HG03469 (cell line): Measurements from ENCODE around the gene OPRM1.

Experiments used
- ATAC-seq: cut with Tn5 transposase; IDR thresholded peaks from one replicate; pipeline ENCODE4 v1.9.1; 2021; ENCODE audit warnings: mild to moderate bottlenecking, moderate library complexity, moderate number of reproducible peaks; ENCODE audit not compliant: unreplicated experiment

Gene OPRM1

DNA sequence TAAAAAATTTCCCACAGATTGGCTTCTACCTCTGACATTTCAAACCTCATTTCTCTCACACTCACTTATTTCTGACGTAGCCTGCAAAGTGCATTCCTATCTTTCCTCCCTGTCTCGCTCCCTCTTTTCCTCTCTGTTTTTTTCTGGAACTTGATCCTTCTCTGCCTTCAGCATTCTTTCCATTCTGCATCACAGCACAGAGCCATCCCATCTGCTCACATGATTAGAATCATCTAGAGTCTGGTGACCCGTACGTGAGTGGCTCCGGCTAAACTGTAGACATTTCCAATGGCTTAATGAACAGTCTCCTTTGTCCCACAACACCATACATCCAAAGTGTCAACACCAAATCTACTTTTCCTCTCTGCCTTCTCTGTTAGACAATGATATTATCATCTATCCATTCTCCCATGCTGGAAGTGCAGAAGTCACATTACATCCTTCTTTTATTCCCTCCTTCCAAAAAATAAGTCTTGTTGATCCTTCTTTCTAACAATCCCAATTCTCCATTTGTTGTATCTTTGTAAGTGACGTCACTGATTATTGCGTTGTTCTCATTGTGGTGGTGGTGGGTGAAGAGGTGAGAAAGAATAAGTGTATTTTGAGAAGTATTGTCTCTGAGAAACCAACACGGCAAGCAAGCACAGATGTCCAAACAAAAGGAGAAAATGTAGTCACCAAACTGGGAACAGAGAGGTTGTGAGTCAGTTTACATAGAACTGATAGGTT lies 41.6 kb downstream of the OPRM1 start:
- ATAC-seq: no peak

DNA sequence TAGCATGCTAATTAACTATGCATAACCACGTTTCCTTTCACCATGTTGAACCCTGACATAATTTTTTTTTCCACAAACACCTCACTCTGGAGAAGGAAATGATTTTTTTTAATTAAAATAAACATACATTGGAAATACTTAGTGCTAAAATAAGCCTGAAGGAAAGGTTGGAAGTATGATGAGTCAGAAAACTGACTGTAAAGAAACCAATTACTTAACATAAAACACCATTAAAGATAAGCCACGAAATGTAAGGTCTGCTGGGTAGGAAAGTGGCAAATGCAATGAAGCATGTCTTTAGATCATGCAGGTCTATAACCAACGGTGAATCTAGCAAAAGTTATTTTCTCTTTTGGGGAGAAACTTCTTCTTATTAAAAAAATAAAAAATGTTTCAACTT lies 47.5 kb downstream of the OPRM1 start:
- ATAC-seq: no peak

DNA sequence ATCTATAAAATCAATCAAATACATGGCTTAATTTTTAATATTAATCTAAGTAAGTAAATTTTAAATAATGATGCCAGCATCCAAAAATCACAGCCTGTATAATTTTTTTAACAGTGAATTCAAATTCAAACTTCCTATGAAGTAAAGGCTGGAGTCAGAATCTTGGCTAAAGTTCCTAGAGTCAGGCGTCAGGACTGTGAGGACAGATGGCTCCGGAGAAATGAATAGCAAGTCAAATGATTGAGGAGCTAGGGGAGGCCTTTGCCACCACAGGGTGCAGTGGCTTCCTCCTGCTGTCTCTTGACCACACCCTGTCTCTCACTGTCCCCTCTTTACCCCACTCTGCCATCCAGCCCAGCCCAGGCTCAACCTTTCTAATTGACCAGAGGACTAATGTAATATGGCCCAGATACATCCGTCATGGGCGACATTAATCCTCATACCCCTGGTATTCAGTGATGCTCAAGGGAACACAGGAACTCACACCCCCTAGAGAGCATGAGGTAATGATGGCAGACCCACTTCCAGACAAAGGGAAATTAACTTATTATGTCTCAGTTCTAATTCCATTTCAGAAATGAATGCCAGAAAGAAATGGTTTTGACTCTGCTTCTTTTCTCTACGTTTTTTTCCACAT lies 53.4 kb downstream of the OPRM1 start:
- ATAC-seq: no peak

DNA sequence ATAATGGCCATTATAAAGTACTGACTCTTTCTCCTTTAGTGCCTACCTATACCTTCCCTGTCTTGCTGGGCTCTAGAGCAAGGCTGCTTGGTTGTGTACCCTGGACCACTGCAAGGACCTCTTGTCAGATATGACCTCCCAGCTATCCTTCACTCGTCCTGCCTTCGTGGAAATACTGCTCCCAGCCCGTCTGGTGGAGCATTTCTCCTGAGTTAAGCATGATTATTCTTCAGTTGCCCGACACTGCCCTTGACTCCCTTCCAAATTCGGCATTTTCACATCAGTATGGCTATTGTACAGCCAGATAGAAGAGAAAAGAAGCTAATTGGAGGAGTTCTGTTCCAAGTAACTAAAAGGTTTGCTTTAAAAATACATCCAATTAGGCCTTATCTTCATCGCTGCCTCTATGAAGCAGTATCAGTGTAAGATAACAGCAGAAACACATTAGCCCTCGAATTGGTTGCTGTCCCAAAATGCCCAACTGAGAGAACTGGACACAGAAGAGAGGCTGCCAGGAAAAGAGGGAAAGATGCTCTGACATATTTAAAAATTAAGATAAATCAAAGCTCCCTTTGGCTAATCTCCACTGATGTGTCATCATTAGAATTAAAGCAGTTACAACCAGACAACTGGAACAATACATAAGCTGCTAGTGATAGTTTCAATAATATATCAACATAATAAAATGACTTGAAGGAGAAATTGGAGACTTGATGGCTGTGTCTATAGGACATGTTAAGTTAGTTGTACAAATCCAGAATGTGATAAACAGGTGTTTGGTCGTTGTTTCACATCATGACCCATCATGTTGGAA lies 54.4 kb downstream of the OPRM1 start:
- no peak for ATAC-seq

DNA sequence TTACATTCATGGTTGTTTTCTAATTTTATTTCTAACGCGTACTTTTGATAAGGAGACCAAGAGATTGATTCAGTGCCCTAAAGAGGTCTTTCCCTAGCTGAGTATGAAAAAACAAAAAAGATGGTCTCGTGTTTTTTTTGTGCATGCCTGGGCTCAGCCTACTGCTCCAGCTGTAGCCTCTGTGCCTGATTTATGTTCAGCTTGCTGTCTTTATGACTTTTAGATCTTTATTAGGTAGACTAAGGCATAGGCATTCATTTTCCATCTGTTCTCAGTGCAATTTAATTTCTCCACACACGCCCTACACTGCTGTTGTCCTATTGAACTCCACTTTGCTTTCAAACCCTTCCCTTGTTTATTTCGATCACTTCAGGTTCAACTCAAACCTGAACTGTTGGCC lies 56.5 kb downstream of the OPRM1 start:
- ATAC-seq: no peak

DNA sequence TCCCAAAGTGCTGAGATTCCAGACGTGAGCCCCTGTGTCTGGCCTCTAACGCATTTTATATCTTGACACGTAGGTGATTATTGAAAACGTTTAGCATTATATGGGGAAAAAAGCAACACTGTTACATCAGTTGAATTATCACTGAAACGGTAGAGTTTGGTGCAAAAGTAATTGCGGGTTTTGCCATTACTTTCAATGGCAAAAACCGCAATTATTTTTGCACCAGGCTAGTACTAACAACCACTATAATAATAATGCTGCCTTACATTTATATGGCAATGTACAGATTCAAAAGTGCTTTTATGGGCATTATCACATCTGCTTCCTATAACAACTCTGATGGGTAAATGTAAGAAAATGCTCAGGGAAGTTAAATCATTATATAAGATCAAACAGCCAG lies 57.3 kb downstream of the OPRM1 start:
- no peak for ATAC-seq

DNA sequence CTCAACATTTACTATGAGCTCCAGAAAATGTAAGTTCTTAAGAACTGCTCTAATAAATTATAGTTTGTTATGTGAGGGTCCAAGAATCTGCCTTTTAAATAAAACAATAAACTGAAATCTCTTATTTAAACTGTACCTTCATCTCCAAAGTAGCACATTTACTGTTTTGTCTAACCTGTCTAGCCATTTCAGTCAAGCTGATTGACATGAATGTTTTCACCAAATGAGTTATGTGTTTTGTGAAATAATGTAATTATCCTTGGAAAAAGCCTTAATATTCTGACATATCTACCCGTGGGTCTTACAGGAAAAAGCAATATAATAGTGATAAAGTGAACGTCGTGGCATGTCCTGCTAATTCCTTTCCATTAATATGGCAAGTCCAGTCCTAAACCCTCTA lies 57.8 kb downstream of the OPRM1 start:
- ATAC-seq: no peak

DNA sequence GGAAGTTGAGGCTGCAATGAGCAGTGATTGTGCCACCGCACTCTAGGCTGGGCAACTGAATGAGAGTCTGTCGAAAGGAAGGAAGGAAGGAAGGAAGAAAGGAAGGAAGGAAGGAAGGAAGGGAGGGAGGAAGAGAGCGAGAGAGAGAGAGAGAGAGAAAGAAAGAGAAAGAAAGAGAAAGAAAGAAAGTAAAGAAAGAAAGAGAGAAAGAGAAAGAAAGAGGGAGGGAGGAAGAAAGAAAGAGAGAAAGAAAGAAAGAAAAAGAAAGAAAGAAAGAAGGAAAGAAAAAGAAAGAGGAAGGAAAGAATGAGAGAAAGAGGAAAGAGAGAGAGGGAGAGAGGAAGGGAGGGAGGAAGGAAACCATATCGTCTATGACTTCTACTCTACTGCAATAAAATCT lies 60.2 kb downstream of the OPRM1 start:
- no peak for ATAC-seq

DNA sequence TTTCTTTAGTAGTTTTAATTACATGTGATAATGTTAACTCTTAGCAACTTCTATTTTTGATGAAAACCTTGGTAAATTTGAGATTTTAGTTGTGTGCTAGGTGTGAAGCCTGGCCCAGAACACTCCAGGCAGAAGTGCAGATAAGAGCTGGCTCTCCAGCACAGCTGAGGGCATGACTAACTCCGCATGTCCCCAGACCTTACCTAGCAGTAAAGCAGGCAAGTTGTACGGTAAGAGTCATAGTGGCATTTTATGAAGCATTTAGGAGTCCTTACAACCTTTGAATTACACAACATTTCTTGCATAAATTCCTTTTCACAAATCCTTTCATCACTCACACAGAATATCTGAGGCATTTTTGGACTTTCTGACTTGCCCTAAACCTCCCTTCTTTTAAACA lies 67.2 kb downstream of the OPRM1 start:
- ATAC-seq: no peak

DNA sequence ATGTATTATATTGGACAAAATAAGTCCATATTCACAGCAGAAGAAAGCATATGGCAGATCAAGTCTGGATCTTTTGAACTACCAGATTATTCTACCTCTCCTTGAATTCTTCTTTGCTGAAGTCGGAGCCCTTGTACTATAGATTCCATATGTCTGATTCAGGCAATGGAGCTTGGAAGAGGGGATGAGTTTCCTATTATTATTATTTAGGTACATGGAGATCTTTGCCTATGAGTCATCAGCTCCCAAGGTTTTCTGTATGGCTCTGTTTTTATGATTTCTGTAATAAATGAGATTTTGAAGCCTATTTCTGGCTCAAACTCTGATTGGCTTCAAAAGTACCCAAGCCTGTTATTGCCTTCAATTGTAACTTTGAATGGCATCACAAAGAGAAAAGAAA lies 72.0 kb downstream of the OPRM1 start:
- ATAC-seq: no peak

DNA sequence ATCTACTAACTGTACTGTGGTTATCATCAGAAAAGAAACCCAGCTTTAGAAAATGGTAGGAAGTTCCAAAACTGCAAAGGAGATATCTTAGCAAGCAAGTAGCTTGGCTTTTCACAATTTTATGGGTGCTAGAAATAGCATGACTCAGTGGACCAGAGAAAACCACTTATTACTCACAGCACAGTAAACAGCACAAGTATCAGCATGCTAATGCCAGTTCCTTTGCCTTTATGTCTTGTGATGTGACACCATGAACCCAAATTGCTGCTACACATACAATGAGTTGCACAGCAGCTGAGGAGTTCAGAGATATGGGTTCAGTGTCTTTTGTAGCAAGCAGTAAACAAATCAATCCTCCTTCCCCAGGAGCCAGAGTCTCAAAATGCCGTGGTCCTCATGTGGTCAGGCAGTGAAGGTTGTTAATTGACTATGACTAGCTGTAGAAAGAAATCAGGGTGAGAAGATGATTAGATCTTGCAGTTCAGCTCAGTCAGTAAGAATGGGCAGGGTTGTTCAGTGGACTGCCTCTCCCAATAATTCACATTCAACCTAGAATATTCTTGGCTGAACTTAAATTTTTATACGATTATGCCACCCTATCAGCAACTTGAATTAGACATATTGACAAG lies 73.3 kb downstream of the OPRM1 start:
- ATAC-seq: no peak

DNA sequence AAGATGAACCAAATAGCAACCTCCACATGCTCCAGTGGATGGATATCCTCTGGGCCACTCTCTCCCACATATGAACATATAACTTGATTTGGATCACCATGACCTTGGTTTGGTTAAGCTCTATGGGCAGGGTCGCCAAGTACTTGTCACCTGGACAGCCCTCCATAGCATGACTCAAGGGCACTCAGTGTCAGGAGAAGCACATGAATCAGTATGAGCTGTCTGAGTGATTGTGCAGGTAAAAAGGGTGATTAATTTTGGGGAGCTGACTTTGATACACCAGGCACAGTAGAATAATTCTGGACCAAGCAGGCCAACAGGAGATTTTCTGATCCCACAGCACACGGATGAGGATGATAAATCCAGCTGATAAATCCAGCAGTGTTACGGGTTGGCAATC lies 74.4 kb downstream of the OPRM1 start:
- ATAC-seq: no peak

DNA sequence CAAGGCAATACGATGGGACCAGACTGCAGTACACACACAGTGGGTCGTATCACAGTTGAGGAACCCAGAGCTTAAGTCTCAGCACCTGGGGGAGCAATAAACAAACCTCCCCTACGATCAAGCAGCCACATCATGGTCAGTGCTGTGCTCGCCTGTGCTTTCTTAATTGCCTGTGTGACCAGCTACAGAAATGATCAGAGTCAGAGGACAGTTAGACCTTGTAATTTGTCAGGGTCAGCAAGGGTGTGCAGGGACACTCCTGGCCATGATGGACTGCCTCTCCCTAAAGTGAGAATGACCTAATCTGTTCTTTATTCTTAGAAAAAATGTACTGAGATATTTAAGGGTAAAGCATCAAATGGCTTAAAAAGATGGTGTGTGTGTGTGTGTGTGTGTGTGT lies 78.4 kb downstream of the OPRM1 start:
- ATAC-seq: no peak

DNA sequence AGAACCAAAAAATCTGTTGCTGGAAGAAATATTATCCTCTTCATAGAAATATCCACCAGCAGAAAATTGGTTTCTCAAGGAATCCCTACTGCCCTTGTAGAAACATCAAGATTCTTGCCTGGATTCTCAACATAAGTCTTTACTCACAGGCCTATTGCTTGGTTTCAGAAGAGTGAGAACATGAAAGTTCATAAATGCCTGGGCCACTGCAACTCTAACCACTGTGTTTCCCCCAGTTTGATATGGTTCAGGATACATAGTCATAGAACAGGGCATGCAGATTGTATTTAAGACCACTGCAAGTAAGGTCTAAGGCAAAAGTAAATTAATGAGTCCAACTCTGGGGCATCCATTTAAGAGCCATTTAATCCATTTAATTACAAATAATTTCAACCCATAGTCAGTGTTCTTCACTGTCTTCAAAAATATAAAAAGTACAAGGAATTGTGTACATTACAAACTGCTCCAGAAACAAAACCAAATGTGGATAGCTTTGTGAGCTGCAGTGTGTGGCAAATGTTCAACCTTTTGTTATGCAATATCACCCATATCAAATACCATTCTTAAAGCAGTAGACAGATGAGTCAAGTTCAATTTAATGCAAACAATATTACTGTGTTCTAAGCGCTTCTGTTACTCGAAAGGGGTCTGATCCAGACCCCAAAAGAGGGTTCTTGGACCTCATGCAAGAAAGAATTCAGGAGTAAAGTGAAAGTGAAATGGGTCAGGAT lies 83.3 kb downstream of the OPRM1 start:
- ATAC-seq: no peak

DNA sequence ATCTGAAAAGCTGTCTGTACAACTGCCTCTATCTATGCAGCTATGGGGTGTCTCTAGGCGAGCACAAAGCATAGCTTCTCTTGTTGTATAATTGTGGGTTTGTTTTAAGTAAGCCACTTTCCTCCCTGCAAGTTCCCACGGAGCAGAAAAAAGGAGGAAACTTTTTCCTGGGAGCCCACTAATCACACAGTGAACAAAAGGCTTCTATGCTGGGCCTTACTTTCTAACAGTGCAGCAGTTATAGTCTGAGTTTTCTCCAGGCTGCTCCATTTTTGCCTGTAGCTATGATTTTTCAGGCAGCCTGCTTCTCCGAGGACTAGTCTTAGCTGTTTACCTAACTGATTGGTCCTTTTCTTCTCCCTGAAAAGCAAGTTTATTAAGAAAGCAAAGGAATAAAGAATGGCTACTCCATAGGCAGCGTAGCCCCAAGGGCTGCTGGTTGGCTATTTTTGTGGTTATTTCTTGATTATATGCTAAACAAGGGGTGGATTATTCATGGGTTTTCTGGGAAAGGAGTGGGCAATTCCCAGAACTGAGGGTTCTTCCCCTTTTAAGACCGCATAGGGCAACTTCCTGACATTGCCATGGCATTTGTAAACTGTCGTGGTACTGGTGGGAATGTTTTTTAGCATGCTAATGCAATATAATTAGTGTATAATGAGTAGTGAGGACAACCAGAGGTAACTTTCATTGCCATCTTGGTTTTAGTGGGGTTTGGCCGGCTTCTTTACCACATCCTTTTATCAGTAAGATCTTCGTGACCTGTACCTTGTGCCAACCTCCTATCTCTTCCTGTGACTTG lies 84.3 kb downstream of the OPRM1 start:
- no peak for ATAC-seq

DNA sequence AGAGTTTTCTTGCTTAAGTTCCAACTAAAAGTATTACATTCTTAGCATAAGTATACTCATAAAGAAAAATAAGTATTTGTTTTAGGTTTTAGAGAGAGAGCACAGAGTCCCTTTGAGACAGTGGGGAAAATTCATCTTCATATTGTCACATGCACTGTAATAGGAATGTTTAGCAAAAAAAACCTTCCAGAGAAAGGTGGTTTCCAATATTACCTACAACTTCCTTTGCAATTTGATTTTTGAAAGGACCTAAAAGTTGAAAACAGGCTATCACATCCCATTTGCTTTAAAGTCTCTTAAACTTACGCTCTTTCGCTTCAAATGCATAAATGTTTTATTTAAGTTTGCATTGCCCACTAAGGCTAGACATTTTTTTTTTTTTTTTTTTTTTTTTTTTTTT lies 86.4 kb downstream of the OPRM1 start:
- no peak for ATAC-seq

DNA sequence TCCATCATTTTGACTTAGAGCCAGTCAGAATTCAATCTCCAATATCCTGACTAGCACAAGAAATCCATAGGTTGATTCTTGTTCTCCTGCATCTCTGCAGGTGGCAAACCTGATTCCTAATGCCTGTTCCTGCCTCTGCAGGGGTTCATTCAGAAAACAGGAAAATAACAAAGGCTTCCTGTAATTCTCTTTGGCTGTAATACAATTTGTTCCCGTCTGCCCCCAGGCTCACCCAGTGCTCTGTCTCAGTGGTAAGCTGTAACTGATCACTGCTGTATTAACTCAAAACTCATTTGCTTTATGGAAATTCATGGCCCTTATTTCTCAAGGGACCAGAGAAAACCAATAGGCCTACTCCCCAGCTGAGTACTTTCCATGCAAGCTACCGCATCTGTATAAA lies 88.6 kb downstream of the OPRM1 start:
- no peak for ATAC-seq

DNA sequence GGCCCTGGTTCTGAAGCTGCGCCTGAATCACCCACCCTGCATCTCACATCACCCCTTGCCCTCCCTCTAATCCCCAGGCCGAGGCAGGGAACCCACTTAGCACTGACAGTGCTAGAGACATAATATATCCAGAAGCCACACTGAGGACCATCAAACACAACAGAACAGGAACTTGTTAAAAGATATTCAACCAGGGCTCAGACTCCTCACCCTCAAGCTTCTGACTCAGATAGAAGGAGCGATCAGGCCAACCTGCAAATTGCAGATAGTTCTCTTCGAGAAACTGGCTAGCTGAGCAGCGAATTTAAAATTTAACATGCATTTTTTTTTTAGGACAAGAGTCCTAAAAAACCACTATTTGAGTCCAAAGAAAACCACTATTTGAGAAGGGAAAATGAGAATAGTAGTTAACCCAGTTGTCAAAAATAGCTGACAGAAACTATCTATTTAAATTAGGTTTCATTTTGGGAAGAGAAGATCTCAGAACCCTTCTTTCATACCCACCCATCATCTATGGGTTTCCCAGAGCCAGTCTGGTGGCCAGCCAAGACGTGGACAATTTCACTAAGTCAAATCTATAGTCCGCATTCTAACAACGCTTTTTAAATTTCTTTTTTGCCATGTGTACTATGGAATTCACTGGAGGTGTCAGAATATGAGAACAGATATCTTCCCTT lies 95.6 kb downstream of the OPRM1 start:
- ATAC-seq: no peak

DNA sequence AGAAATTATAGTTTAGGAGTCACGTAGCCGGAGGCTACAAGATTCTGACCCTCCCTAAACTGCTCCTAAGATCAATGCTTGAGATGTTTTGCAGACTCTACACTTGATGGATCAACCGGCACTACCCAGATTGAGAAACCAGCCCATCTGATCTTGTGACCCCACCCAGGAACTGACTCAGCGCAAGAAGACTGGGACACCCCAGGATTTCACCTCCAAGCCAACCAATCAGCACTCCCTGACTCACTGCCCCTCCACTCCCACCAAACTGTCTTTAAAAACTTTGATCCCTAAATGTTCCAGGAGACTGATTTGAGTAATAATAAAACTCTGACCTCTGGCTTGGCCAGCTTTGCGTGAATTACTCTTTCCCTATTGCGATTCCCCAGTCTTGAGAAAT lies 99.8 kb downstream of the OPRM1 start:
- no peak for ATAC-seq

DNA sequence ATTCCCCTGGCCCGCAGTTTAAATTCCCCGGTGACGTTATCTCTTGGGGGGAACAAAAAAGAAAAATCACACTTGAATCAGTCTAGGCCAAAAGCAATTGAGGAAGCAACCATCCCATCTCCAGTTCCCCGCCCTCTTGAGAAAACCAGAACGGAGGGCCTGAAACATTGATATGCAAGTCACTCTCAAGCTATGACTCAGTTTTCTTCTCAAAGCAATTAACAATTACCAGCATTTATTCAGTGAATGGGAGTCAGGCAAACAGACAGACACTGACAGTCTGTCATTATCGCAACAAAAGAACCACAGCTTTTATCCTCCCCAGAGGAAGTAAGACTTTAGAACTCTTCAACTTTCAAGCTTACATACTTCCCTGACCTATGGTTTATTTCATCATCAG lies 100.9 kb downstream of the OPRM1 start:
- ATAC-seq: no peak
